Calu3 (cell line): ENCODE data around the gene LMO2. TPM values are rescaled to one million over a fixed set of nuclear protein-coding genes. Genes with fewer than 3 reads are reported as not detected.

Experiments used
- BruUV-seq: library from RNA; stranded (reverse); fragments of 400-500 nt; replicated peaks from 2 replicates; lab custom pipeline; 2021; lab: Mats Ljungman, UMichigan
- CTCF ChIA-PET: fragments of 300-600 bp; sonication (Branson Sonifier 250); formaldehyde crosslinking; loops from one replicate; lab custom pipeline; 2022; ENCODE audit warnings: antibody characterized with exemption; lab: Charles Lee
- DNase-seq: peaks from one replicate; pipeline ENCODE4 v3.0.0; 2022
- H3K27ac Mint-ChIP-seq: one replicate; pipeline ENCODE4 v1.8.0; 2022; ENCODE audit warnings: mixed read lengths; ENCODE audit not compliant: unreplicated experiment
- H3K27me3 Mint-ChIP-seq: one replicate; pipeline ENCODE4 v1.8.0; 2022; ENCODE audit warnings: mixed read lengths; ENCODE audit not compliant: unreplicated experiment
- H3K36me3 Mint-ChIP-seq: one replicate; pipeline ENCODE4 v1.8.0; 2022; ENCODE audit warnings: mild to moderate bottlenecking, moderate library complexity, mixed read lengths; ENCODE audit not compliant: insufficient read depth, unreplicated experiment
- H3K4me1 Mint-ChIP-seq: one replicate; pipeline ENCODE4 v1.8.0; 2022; ENCODE audit warnings: mild to moderate bottlenecking, low read depth, mixed read lengths; ENCODE audit not compliant: unreplicated experiment
- H3K4me3 Mint-ChIP-seq: one replicate; pipeline ENCODE4 v1.8.0; 2022; ENCODE audit warnings: mild to moderate bottlenecking, low read depth, moderate library complexity, mixed read lengths; ENCODE audit not compliant: unreplicated experiment
- H3K9me3 Mint-ChIP-seq: one replicate; pipeline ENCODE4 v1.8.0; 2022; ENCODE audit warnings: low read depth, mixed read lengths; ENCODE audit not compliant: unreplicated experiment
- intact Hi-C: fragments of 100-400 bp; cut with micrococcal nuclease; formaldehyde crosslinking; loops from one replicate; pipeline ENCODE4 v1.10.0; 2022; ENCODE audit not compliant: unreplicated experiment
- total RNA-seq: library from RNA; stranded (reverse); gene quantifications from 2 replicates; pipeline ENCODE4 v1.2.3, GENCODE V29; 2022
- TF ChIP-seq, protein P1 (sequence below): fragments of 200-600 bp; IDR thresholded peaks from one replicate; pipeline ENCODE4 v1.8.0; 2022; ENCODE audit warnings: antibody characterized with exemption; ENCODE audit not compliant: unreplicated experiment

Gene LMO2
- total RNA-seq, 1 experiment from 2014 or later, result 0.38 TPM

GRCh38 chr11:33910958-33911339, 19.1 kb upstream of the LMO2 start:
- H3K4me1 Mint-ChIP-seq, result no peaks in the 10 kb centered on the region
- H3K9me3 Mint-ChIP-seq, result no peaks in the 10 kb centered on the region
- CTCF ChIA-PET, result interaction anchor here (0.6 to 1.4 kb wide), 3 partner anchors 13 to 268 kb away, joined by 4 to 5 read pairs (median 4); no protein-coding TSS in a partner anchor

GRCh38 chr11:33910296-33910957, 18.6 kb upstream of the LMO2 start:
- TF ChIP-seq, protein P1, sequence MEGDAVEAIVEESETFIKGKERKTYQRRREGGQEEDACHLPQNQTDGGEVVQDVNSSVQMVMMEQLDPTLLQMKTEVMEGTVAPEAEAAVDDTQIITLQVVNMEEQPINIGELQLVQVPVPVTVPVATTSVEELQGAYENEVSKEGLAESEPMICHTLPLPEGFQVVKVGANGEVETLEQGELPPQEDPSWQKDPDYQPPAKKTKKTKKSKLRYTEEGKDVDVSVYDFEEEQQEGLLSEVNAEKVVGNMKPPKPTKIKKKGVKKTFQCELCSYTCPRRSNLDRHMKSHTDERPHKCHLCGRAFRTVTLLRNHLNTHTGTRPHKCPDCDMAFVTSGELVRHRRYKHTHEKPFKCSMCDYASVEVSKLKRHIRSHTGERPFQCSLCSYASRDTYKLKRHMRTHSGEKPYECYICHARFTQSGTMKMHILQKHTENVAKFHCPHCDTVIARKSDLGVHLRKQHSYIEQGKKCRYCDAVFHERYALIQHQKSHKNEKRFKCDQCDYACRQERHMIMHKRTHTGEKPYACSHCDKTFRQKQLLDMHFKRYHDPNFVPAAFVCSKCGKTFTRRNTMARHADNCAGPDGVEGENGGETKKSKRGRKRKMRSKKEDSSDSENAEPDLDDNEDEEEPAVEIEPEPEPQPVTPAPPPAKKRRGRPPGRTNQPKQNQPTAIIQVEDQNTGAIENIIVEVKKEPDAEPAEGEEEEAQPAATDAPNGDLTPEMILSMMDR, result no peak

More at GRCh38 chr11:33910958-33911339, 19.1 kb upstream of the LMO2 start:
- no peaks in the 10 kb centered on the region for H3K36me3 Mint-ChIP-seq
- TF ChIP-seq, protein P1, result no peak
- BruUV-seq, result no TSS peak
- DNase-seq, result no peak
- intact Hi-C loops, result no loop called here
- no peak overlapping the region for H3K4me3 Mint-ChIP-seq
- no peak overlapping the region for H3K27ac Mint-ChIP-seq
- peaks cover 79% of the 10 kb centered on the region for H3K27me3 Mint-ChIP-seq

DNA sequence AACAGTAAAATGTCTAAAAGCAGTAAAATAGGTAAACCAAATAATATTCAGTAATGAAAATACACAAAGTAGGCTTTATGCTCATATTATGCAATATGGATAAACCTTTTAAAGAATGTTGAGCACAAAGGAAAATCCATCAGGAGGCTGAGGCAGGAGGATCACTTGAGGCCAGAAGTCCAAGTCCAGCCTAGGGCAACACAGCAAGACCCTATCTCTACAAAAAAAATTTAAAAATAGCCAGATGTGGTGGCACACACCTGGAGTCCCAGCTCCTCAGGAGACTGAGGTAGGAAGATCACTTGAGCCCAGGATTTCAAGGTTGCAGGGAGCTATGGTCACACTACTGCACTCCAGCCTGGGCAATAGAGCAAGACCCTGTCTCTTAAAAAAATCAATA, 17.7 kb upstream of the LMO2 start:
- DNase-seq, result no peak
- intact Hi-C loops, result no loop called here
- Mint-ChIP-seq H3K27ac (no peak overlapping the region), H3K27me3 (peaks cover 83% of the 10 kb centered on the region), H3K9me3 (no peaks in the 10 kb centered on the region), H3K4me3 (no peak overlapping the region), H3K4me1 (no peaks in the 10 kb centered on the region), H3K36me3 (no peaks in the 10 kb centered on the region)
- TF ChIP-seq, protein P1, result no peak
- CTCF ChIA-PET, result interaction anchor here (1.0 kb wide), 1 partner anchor 38 kb away, joined by 4 read pairs; no protein-coding TSS in a partner anchor
- no TSS peak for BruUV-seq

More at GRCh38 chr11:33910296-33910957, 18.6 kb upstream of the LMO2 start:
- Mint-ChIP-seq H3K27ac (no peak overlapping the region), H3K4me1 (no peaks in the 10 kb centered on the region), H3K36me3 (no peaks in the 10 kb centered on the region), H3K27me3 (peaks cover 79% of the 10 kb centered on the region), H3K4me3 (no peak overlapping the region), H3K9me3 (no peaks in the 10 kb centered on the region)
- intact Hi-C loops, result no loop called here
- no TSS peak for BruUV-seq
- no peak for DNase-seq
- CTCF ChIA-PET, result interaction anchor here (0.6 to 1.4 kb wide), 3 partner anchors 13 to 269 kb away, joined by 4 to 5 read pairs (median 4); no protein-coding TSS in a partner anchor

DNA sequence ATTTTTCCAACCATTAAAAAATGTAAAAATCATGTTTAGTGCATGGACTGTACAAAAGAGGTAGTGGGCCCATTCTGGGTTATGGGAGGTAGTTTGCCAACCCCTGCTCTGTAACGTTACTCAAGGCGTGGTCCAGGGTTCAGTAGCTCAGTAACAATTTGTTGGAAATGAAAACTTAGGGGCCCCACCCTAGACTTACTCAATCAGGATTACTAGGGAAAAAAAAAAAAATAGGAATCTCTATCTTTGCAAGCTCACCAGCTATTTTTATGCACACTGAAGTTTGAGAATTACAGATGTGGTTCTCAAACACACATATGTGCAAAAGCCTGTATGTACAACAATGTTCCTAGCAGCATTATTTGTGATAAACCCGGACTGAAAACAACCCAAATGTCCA, 17.3 kb upstream of the LMO2 start:
- Mint-ChIP-seq H3K27me3 (peaks cover 85% of the 10 kb centered on the region), H3K4me1 (no peaks in the 10 kb centered on the region), H3K9me3 (no peaks in the 10 kb centered on the region), H3K4me3 (no peak overlapping the region), H3K27ac (no peak overlapping the region), H3K36me3 (no peaks in the 10 kb centered on the region)
- DNase-seq, result no peak
- TF ChIP-seq, protein P1, result no peak
- CTCF ChIA-PET, result interaction anchor here (1.0 kb wide), 1 partner anchor 38 kb away, joined by 4 read pairs; no protein-coding TSS in a partner anchor
- intact Hi-C loops, result no loop called here
- no TSS peak for BruUV-seq
